ENCODE measurements around the gene KLC1.

Gene KLC1

DNA sequence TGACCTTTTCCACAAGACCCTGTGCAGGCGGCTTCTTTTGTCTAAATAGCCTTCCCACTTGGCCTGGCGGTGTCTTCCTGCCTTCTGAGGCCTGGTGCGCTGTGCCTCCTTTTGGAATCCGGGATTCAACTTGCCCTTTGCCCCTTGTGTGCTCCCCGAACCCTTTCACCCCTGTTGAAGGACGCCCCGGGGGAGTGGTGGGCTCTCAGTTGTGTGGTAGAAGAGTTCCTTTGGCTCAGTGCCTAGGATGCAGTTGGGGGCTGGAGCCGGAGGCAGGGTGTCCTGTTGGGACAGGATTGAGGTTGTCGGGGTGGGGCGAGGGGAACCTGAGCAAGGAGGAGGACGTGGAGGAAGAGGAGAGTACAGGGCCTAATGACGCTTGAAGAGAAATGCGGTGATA is 34.5 kb downstream of the KLC1 start:
- no peak for DNase-seq (ENCODE audit: low spot score)
- TF ChIP-seq, protein P1, sequence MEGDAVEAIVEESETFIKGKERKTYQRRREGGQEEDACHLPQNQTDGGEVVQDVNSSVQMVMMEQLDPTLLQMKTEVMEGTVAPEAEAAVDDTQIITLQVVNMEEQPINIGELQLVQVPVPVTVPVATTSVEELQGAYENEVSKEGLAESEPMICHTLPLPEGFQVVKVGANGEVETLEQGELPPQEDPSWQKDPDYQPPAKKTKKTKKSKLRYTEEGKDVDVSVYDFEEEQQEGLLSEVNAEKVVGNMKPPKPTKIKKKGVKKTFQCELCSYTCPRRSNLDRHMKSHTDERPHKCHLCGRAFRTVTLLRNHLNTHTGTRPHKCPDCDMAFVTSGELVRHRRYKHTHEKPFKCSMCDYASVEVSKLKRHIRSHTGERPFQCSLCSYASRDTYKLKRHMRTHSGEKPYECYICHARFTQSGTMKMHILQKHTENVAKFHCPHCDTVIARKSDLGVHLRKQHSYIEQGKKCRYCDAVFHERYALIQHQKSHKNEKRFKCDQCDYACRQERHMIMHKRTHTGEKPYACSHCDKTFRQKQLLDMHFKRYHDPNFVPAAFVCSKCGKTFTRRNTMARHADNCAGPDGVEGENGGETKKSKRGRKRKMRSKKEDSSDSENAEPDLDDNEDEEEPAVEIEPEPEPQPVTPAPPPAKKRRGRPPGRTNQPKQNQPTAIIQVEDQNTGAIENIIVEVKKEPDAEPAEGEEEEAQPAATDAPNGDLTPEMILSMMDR (IDR thresholded peaks at IDR 0.05; ENCODE audit: borderline replicate concordance, control extremely low read depth, extremely low read depth, insufficient read depth, missing control alignments), result no peak
- in situ Hi-C loops (cut with MboI; ENCODE audit: low sequenced_read_pairs, unreplicated experiment), result no loop called here

DNA sequence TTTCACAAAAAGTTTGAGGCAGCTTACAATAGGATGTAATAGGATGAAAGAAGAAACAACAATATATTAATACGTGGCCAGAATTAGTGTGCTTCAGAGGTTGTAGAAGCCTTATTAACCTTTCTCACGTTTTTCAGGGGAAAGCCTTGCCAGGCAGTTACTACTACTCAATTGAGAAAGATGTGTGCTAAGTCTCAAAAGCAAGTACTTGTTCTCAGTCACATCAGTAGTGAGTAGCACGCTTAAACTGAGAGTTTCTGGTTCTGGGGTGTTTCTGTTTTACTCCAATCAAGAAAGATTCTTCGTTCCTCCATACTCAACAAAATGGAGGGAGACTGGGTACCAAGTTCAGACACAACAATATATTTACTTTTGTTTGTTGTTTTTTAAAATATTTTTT is 38.7 kb downstream of the KLC1 start:
- DNase-seq (ENCODE audit: low spot score), result no peak
- in situ Hi-C loops (cut with MboI; ENCODE audit: low sequenced_read_pairs, unreplicated experiment), result no loop called here
- TF ChIP-seq, protein P1 (IDR thresholded peaks at IDR 0.05; ENCODE audit: borderline replicate concordance, control extremely low read depth, extremely low read depth, insufficient read depth, missing control alignments), result no peak

- no peak for DNase-seq (ENCODE audit: low spot score)
- TF ChIP-seq, protein P1 (IDR thresholded peaks at IDR 0.05; ENCODE audit: borderline replicate concordance, control extremely low read depth, extremely low read depth, insufficient read depth, missing control alignments), result no peak
- in situ Hi-C loops (cut with MboI; ENCODE audit: low sequenced_read_pairs, unreplicated experiment), result no loop called here
Measured at GRCh38 chr14:103668117-103668516, 39.1 kb downstream of the KLC1 start.

GRCh38 chr14:103669370-103669769 is 40.4 kb downstream of the KLC1 start:
- in situ Hi-C loops (cut with MboI; ENCODE audit: low sequenced_read_pairs, unreplicated experiment), result no loop called here
- no peak for DNase-seq (ENCODE audit: low spot score)
- TF ChIP-seq, protein P1 (IDR thresholded peaks at IDR 0.05; ENCODE audit: borderline replicate concordance, control extremely low read depth, extremely low read depth, insufficient read depth, missing control alignments), result no peak

- no peak for DNase-seq (ENCODE audit: low spot score)
Measured at GRCh38 chr14:103671911-103672310, 42.9 kb downstream of the KLC1 start.

GRCh38 chr14:103675957-103676356 is 46.9 kb downstream of the KLC1 start:
- TF ChIP-seq, protein P1 (IDR thresholded peaks at IDR 0.05; ENCODE audit: borderline replicate concordance, control extremely low read depth, extremely low read depth, insufficient read depth, missing control alignments), result no peak
- in situ Hi-C loops (cut with MboI; ENCODE audit: low sequenced_read_pairs, unreplicated experiment), result no loop called here
- DNase-seq (ENCODE audit: low spot score), result no peak

More at GRCh38 chr14:103671911-103672310, 42.9 kb downstream of the KLC1 start:
- in situ Hi-C loops (cut with MboI; ENCODE audit: low sequenced_read_pairs, unreplicated experiment), result no loop called here
- TF ChIP-seq, protein P1 (IDR thresholded peaks at IDR 0.05; ENCODE audit: borderline replicate concordance, control extremely low read depth, extremely low read depth, insufficient read depth, missing control alignments), result no peak
